ENCODE data around the gene TPSB2.

TPSB2 gene

DNA sequence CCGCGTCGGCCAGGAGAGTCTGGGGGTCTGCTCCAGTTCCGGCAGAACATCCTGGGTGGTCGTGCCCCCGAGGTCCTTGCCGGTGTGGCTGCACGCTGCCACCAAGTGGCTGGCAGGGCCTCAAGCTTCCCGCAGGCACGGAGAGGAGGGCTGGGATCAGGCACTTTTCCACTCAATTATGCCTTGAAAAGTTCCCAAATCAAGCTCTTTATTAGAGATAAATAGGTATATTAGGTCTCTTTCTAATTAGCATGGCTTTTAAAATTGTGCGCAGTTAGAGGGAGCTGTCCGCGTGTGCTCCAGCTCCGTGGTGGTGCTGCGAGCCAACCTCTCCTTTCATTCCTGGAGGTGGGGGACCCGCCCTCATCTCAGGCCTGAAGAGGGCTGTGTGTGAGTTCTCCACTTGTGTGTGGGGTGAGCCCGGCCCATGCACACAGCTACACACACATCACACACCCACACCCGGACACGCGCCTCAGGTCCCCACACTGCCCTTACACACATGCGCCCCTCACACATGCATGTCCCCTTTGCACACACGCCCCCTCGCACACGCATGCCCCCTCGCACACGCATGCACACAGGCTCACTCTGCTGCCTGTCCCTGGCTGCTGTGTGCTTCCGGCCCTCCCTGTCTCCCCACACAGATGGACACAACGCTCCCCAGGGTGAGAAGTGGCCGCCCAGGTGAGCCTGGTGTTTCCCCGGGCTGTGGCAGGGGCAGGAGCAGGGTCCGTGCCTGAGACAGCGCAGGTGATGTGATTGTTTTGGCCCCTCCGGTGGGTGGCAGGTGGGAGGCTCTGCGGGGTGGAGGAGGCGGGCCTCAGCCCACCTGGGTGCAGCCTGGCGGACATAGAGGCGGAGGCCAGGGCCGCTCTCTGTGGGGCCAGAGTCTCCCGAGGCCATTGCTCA, 48.3 kb downstream of the TPSB2 start:
- no peak for DNase-seq

DNA sequence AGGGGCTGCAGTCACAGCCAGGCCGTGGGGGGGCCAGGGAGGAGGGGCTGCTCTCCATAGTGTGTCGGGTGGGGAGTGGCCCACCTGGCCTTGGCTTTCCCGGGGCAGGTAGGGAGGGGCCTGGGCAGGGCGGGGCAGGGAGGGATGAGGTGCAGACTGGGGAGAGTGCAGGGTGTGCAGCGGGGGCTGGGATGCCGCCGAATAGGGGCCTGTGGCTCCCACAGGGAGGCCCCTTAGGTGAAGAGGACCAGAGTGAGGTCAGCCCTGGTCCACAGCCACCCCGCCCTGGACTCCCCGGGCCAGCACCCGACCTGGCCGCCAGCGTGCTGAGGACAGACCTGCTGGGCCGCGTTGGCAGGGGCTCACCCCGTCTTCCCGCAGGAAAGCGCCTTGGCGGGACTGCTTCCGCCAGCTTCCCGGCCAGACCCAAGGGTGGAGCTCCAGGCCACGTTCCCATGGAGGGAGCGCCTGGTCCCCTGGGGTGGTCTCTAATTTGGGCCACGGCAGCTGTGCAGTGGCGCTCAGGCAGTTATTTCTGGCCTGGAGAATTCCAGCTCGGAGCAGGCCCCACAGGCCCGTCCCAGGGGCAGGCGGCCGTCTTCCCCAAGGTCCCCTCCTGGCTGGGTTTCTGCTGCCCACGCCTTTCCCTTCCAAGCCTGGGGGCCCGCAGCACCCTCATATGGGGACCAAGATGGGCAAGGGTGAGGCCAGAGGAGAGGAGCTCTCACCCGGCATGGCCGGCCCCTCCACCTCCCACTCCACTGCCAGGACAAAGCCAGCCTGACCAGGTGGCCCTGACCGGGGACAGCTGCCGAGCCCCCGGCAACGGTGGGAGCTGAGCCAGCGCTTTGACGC, 49.2 kb downstream of the TPSB2 start:
- DNase-seq: no peak

Data from T1000 (cell line).